Measurements from ENCODE around the gene GLUL.

The GLUL gene

GRCh38 chr1:182400567-182400966 is 9.0 kb upstream of the GLUL start, which contains the start of gene TEDDM1:
Gene TEDDM1, minus strand, starts transcription at chr1:182400667. Its CDS starts 182 bp downstream, at chr1:182400485.
- Histone ChIP-seq H3K4me3 (ENCODE audit: low read depth, low read length) (no peak within 1 kb of the TSS), H3K9me3 (no peaks in the 10 kb centered on the region), H3K36me3 (no peaks in the 10 kb centered on the region), H3K27me3 (no peaks in the 10 kb centered on the region), H3K4me1 (no peaks in the 10 kb centered on the region)
- DNase-seq, result no peak
- TF ChIP-seq CTCF (IDR thresholded peaks at IDR 0.05; ENCODE audit: low read depth, low read length), result no peak

DNA sequence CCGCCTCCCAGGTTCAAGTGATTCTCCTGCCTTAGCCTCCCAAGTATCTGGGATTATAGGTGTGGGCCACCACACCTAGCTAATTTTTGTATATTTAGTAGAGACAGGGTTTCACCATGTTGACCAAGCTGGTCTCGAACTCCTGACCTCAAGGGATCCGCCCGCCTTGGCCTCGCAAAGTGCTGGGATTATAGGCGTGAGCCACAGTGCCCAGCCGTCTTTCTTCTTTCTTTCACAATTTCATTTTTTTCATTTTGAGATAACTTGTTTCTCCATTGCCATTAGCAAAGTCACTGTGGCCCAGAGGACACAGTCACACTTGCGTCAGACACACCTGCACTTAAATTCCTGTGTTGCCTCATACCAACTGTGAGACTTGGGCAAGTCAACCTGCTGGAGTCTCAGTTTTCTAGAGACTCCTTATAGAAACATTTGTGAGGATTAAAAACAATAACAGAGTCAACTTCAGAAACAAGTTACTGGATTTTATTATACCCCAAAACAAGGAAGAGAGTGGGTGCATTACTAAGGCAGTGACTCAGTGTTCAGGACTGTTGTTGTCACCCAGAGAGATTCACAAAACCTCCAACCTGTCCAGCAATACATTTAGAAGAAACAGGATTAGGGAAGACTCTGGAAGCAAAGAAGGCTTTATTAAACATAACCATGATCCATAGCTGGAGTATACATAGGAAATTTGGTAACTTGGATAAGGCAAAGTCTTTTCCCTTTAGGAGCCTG is 6.2 kb upstream of the GLUL start:
- DNase-seq, result no peak
- Histone ChIP-seq H3K4me1 (no peaks in the 10 kb centered on the region), H3K4me3 (ENCODE audit: low read depth, low read length) (no peak overlapping the region), H3K27me3 (no peaks in the 10 kb centered on the region), H3K9me3 (no peaks in the 10 kb centered on the region), H3K36me3 (no peaks in the 10 kb centered on the region)
- no peak for TF ChIP-seq CTCF (IDR thresholded peaks at IDR 0.05; ENCODE audit: low read depth, low read length)

- Histone ChIP-seq H3K4me3 (ENCODE audit: low read depth, low read length) (no peak overlapping the region), H3K4me1 (0 out of 2 replicates have a peak, but pooled peaks cover 4% of the 10 kb centered on the region), H3K36me3 (no peaks in the 10 kb centered on the region), H3K9me3 (no peaks in the 10 kb centered on the region), H3K27me3 (no peaks in the 10 kb centered on the region)
- no peak for TF ChIP-seq CTCF (IDR thresholded peaks at IDR 0.05; ENCODE audit: low read depth, low read length)
- DNase-seq, result no peak
Measured at GRCh38 chr1:182395906-182396305, 4.3 kb upstream of the GLUL start.

DNA sequence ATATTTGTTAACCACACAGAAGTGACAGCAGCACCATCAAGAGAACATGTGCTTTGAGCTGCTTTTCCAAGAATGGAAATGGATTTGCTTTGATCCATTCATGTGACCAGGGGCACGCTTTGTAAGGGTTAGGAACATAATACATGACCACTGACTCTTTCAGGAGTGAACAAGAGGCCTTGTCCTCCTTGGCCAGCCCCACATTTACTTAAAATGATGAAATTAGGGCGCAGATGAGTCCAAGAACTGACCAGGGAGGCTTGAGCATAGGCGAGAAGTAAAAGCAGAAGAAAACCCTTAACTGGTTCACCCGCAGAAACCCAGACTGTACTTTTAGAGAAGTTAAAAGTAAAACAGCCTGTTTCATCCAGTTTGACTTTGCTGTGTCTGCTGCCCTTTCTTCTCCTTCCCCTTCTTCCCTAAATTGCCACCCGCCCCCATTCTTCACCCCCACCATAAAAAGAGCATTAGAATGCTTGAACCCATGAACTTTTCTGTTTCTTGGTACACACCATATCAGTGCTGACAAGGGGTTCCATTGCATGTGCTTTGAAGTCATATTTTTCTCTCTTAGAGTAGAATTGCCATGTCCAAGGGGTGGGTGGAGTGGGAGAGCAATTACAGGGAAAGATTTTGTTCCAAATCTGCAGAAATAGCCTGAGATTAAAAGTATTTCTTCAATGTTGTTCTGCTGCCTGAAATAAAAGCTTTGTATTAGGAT is 2.6 kb upstream of the GLUL start:
- TF ChIP-seq CTCF (IDR thresholded peaks at IDR 0.05; ENCODE audit: low read depth, low read length), result no peak
- Histone ChIP-seq H3K27me3 (no peaks in the 10 kb centered on the region), H3K4me1 (peaks cover 4% of the 10 kb centered on the region; the same call in 1 of the 2 replicates), H3K9me3 (no peaks in the 10 kb centered on the region), H3K4me3 (ENCODE audit: low read depth, low read length) (no peak overlapping the region), H3K36me3 (no peaks in the 10 kb centered on the region; the same call in 1 of the 2 replicates)
- DNase-seq, result no peak

- Histone ChIP-seq H3K4me3 (ENCODE audit: low read depth, low read length) (peak overlapping the region; percentile 92), H3K9me3 (no peaks in the 10 kb centered on the region), H3K4me1 (peaks cover 4% of the 10 kb centered on the region; the same call in 1 of the 2 replicates), H3K36me3 (peaks cover 13% of the 10 kb centered on the region), H3K27me3 (no peaks in the 10 kb centered on the region)
- DNase-seq, result no peak
- no peak for TF ChIP-seq CTCF (IDR thresholded peaks at IDR 0.05; ENCODE audit: low read depth, low read length)
Measured at GRCh38 chr1:182392050-182393028, 749 bp upstream of the GLUL start.
